ENCODE results near the gene CAPSL.
"Not testable (repeated sequence)": the region's sequence is repeated elsewhere in the genome, so short reads cannot be mapped to it uniquely, and the experiment has no call there.

The CAPSL gene

GRCh38 chr5:35938568-35939227, at the start of gene CAPSL:
Gene CAPSL, minus strand, starts transcription at chr5:35938622. Its CDS starts 17,502 bp downstream, at chr5:35921120.
- no peak for TF ChIP-seq CTCF (IDR thresholded peaks at IDR 0.05)
- DNase-seq (ENCODE audit: low spot score): no peak
- Histone ChIP-seq H3K4me3 (no peak within 1 kb of the TSS), H3K27ac (no peak within 1 kb of the TSS)

DNA sequence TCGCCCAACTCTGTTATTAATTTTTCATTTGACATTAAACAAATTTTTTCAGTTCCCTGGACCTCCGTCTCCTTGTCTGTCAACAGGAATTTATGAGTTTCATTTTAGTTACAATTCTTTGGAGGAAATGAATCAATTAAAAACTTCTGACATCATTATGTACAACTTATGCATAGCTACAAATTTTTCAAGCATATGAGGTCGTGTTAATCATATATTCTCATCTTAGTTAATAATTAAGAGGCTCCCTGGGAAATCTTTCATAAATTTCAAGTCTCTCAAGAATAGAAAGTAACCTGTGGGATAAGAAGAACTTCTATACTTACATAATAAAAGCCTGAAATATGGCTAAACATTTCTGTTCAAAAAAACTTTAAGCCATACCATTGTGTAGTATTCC, 49.4 kb upstream of the CAPSL start:
- no peak for TF ChIP-seq CTCF (IDR thresholded peaks at IDR 0.05)
- H3K4me3 ChIP-seq: no peak overlapping the region
- no peak overlapping the region for H3K27ac ChIP-seq
- DNase-seq (ENCODE audit: low spot score): no peak

GRCh38 chr5:35979715-35980114, 41.3 kb upstream of the CAPSL start:
- H3K27ac ChIP-seq: no peak overlapping the region
- DNase-seq (ENCODE audit: low spot score): no peak
- TF ChIP-seq CTCF (IDR thresholded peaks at IDR 0.05): no peak

GRCh38 chr5:35976859-35977258, 38.4 kb upstream of the CAPSL start:
- not testable (repeated sequence) for DNase-seq (ENCODE audit: low spot score); H3K27ac ChIP-seq; H3K4me3 ChIP-seq

More at GRCh38 chr5:35979715-35980114, 41.3 kb upstream of the CAPSL start:
- H3K4me3 ChIP-seq: no peak overlapping the region

GRCh38 chr5:35974570-35974969, 36.1 kb upstream of the CAPSL start:
- no peak for TF ChIP-seq CTCF (IDR thresholded peaks at IDR 0.05)
- DNase-seq (ENCODE audit: low spot score): no peak

GRCh38 chr5:35971878-35972210, 33.4 kb upstream of the CAPSL start:
- TF ChIP-seq CTCF (IDR thresholded peaks at IDR 0.05): no peak
- no peak overlapping the region for H3K4me3 ChIP-seq
- no peak for DNase-seq (ENCODE audit: low spot score)
- H3K27ac ChIP-seq: no peak overlapping the region

More at GRCh38 chr5:35974570-35974969, 36.1 kb upstream of the CAPSL start:
- no peak overlapping the region for H3K27ac ChIP-seq
- H3K4me3 ChIP-seq: no peak overlapping the region

- H3K4me3 ChIP-seq: no peak overlapping the region
- no peak overlapping the region for H3K27ac ChIP-seq
- no peak for TF ChIP-seq CTCF (IDR thresholded peaks at IDR 0.05)
- DNase-seq (ENCODE audit: low spot score): no peak
These were observed 32.9 kb upstream of the CAPSL start for GRCh38 chr5:35971186-35971877.

Data from coronary artery (tissue), 2 donors.